HFFc6 (cell line): ENCODE data around the gene ADA. TPM values are rescaled to one million over a fixed set of nuclear protein-coding genes. Genes with fewer than 3 reads are reported as not detected.

Experiments used
- DNase-seq: peaks from one replicate; pipeline ENCODE4 v3.0.0-alpha.2; 2018
- H3K27ac Mint-ChIP-seq: 2 replicates; pipeline ENCODE4 v1.8.0; 2020; ENCODE audit warnings: mild to moderate bottlenecking, mixed read lengths
- H3K27me3 Mint-ChIP-seq: 2 replicates; pipeline ENCODE4 v1.8.0; 2021; ENCODE audit warnings: mild to moderate bottlenecking, moderate library complexity, mixed read lengths; ENCODE audit not compliant: insufficient read depth
- H3K36me3 Mint-ChIP-seq: 2 replicates; pipeline ENCODE4 v1.8.0; 2021; ENCODE audit warnings: low read depth, mixed read lengths
- H3K4me1 Mint-ChIP-seq: 2 replicates; pipeline ENCODE4 v1.8.0; 2020; ENCODE audit warnings: low read depth, mixed read lengths
- H3K4me3 Mint-ChIP-seq: 2 replicates; pipeline ENCODE4 v1.8.0; 2020; ENCODE audit warnings: mild to moderate bottlenecking, moderate library complexity, mixed read lengths
- H3K9me3 Mint-ChIP-seq: 2 replicates; pipeline ENCODE4 v1.8.0; 2020; ENCODE audit warnings: mild to moderate bottlenecking, mixed read lengths
- total RNA-seq, 6 experiments: library from RNA; stranded (reverse); fragmentation: NEBNext Ultra II Directional; extraction: Animal tissue kit (Norgen Biotek cat#: 25700); gene quantifications; 2 replicates in 1 of 6; 3 replicates in 5 of 6; pipeline ENCODE4 v1.2.3, GENCODE V29; 2021
- TF ChIP-seq, protein P1 (sequence below): fragments of 200-600 bp; sonication (generic); IDR thresholded peaks from 2 replicates; pipeline ENCODE4 v1.5.0; 2021; ENCODE audit warnings: antibody characterized with exemption, mild to moderate bottlenecking

The ADA gene
- total RNA-seq, 6 experiments from 2014 or later = 11.0 to 15.9 (median 12.7) TPM

DNA sequence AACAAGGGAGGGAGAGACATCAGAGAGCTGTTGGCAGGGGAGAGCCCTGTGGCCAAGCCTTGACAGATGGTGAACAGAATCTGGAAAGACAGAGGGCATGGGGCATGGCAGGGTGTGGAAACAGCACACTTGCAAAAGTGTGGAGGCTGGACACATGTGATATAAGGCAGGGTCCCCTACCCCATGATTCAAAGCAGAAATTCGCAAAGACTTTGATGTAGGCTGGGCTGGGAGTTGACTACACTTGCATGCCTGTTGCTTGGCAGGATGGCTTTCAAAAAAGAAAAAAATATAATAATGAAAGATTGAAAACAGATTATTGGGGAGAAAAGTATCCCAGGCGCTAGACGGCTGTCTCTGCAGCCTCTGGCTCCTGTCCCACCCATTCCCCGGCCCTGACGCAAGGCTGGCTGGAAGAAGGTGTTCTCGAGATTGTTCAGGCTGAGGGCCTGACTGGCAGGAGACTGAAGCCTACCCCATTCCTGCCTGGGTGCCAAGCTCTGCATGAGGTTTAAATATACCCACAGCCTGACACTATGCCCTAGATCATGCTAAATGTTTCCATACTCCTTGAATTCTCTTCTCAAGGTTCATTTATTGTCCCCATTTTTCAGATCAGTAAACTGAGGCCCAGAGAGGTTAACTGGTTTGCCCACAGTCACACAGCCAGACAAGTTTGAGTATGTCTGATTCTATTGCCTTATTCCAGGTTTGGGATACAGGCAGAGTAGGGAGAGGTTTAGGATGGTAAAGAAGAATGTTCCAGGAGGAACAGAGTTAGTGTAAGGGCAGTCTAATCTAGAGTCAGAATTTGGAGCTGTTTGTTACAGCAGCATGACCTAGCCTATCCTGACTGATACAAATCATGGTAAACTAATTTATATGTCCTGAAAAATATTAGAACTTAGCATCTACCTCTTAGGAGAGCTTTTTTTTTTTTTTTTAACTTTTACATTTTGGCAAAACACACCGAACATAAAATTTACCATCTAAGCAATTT, 40.2 kb upstream of the ADA start:
- no peak for DNase-seq
- H3K9me3 Mint-ChIP-seq = peaks cover 17% of the 10 kb centered on the region
- peaks cover 12% of the 10 kb centered on the region for H3K36me3 Mint-ChIP-seq
- peaks cover 6% of the 10 kb centered on the region for H3K27me3 Mint-ChIP-seq
- TF ChIP-seq, protein P1, sequence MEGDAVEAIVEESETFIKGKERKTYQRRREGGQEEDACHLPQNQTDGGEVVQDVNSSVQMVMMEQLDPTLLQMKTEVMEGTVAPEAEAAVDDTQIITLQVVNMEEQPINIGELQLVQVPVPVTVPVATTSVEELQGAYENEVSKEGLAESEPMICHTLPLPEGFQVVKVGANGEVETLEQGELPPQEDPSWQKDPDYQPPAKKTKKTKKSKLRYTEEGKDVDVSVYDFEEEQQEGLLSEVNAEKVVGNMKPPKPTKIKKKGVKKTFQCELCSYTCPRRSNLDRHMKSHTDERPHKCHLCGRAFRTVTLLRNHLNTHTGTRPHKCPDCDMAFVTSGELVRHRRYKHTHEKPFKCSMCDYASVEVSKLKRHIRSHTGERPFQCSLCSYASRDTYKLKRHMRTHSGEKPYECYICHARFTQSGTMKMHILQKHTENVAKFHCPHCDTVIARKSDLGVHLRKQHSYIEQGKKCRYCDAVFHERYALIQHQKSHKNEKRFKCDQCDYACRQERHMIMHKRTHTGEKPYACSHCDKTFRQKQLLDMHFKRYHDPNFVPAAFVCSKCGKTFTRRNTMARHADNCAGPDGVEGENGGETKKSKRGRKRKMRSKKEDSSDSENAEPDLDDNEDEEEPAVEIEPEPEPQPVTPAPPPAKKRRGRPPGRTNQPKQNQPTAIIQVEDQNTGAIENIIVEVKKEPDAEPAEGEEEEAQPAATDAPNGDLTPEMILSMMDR = no peak
- peaks cover 62% of the 10 kb centered on the region for H3K4me1 Mint-ChIP-seq
- no peak overlapping the region for H3K4me3 Mint-ChIP-seq
- peak overlapping the region; percentile 86 for H3K27ac Mint-ChIP-seq

DNA sequence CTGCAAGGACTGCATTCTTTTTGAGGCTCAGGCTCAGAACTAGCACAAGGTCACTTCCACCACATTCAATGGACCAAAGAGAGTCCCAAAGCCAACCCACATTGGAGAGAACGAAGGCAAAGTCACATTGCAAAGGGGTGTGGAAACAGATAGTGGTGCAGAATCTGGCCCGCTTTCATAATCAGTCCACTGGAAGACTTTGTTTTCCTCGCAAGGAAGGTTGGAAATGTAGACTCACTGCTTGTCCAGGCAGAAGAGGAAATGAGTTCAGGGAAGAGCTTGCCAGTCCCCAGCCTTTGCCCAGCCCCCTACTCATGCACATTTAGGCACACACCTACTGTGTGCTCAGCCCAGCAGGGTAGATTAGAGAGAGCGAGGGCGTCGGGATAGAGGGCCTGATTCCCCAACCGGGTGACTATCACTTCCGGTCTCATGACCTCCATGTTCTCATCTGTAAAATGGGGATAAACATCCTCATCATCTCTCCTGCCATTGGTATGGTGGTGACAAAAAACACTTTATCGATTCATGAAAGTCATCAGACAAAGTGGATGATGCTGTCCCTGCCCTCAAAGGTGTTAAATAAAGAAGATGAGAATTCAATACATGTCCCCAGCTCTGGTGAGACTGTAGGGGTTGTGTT, 39.4 kb upstream of the ADA start:
- Mint-ChIP-seq H3K36me3 (peaks cover 12% of the 10 kb centered on the region), H3K4me1 (peaks cover 54% of the 10 kb centered on the region), H3K4me3 (no peak overlapping the region), H3K9me3 (peaks cover 12% of the 10 kb centered on the region), H3K27me3 (peaks cover 6% of the 10 kb centered on the region), H3K27ac (no peak overlapping the region)
- no peak for DNase-seq
- TF ChIP-seq, protein P1 = no peak

DNA sequence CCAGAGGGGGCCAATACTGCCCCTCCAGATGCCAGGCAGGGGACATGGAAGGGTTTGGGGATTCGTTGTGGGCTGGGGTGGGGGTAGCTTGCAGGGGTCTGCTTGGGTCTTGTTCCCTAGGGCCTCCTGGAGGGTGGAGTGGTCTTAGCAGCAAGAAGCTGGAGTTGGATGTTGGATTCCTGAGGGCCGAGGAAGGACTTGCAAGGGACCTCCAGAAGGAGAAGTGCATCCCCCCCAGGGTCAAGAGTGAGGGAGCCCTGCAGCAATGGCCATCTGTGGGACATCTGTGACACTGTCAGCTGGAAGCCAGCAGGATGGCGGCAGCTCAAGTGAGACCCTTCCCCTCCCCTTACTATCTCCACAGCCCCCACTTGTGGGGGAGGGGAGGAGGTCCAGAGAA, 38.3 kb upstream of the ADA start:
- Mint-ChIP-seq H3K4me3 (no peak overlapping the region), H3K27me3 (peaks cover 8% of the 10 kb centered on the region), H3K4me1 (peaks cover 51% of the 10 kb centered on the region), H3K27ac (no peak overlapping the region), H3K36me3 (peaks cover 12% of the 10 kb centered on the region), H3K9me3 (peaks cover 12% of the 10 kb centered on the region)
- TF ChIP-seq, protein P1 = no peak
- DNase-seq = no peak

DNA sequence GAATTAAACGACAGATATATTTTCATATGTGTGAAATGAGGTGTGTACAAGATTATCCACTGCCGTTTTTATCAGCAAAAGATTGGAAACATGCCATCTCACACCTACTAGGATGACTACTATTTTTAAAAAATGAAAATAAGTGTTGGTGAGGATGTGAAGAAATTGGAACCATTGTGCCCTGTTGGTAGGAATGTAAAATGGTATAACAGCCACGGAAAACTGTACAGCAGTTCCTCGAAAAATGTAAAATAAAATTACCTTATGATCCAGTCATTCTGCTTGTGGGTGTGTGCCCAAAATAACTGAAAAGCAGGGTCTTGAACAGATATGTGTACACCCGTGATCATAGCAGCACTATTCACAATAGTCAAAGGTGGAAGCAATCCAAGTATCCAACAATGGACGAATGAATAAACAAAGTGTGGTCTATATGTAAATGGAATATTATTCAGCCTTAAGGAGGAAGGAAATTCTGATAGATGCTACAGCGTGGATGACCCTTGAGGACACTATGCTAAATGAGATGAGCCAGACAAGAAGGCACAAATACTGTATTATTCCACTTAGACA, 36.6 kb upstream of the ADA start:
- peaks cover 12% of the 10 kb centered on the region for H3K36me3 Mint-ChIP-seq
- H3K4me1 Mint-ChIP-seq = peaks cover 46% of the 10 kb centered on the region
- no peak overlapping the region for H3K27ac Mint-ChIP-seq
- TF ChIP-seq, protein P1 = peak; percentile 63
- H3K4me3 Mint-ChIP-seq = no peak overlapping the region
- peaks cover 12% of the 10 kb centered on the region for H3K27me3 Mint-ChIP-seq
- DNase-seq = no peak
- peaks cover 12% of the 10 kb centered on the region for H3K9me3 Mint-ChIP-seq

DNA sequence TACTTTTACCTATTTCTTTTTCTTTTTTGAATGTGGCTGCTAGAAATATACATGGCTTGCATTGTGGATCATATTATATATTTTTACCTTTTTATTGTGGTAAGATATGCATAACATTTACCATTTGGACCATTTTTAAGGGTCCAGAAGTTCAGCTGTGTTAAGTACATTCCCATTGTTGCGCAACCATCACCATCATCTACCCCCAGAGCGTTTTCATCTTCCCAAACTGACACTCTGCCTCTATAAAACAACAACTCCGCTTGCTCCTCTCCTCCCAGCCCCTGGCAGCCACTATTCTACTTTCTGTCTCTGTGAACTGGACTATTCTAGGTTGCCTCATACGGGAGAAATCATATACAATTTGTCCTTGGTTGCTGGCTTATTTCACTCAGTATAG, 35.4 kb upstream of the ADA start:
- no peak for DNase-seq
- Mint-ChIP-seq H3K27ac (no peak overlapping the region), H3K9me3 (peaks cover 11% of the 10 kb centered on the region), H3K4me3 (no peak overlapping the region), H3K4me1 (peaks cover 34% of the 10 kb centered on the region), H3K27me3 (peaks cover 12% of the 10 kb centered on the region), H3K36me3 (peaks cover 12% of the 10 kb centered on the region)
- TF ChIP-seq, protein P1 = no peak
